BE2C (cell line): ENCODE measurements around the gene JMY.

Experiments
- DNase-seq: peaks from one replicate; pipeline ENCODE4 v3.0.0-alpha.2; 2020
- H3K27me3 ChIP-seq: fragments of 250-450 bp; sonication (Bioruptor Pico); 2 replicates; pipeline ENCODE4 v1.5.1; 2020; ENCODE audit warnings: mild to moderate bottlenecking
- H3K36me3 ChIP-seq: fragments of 250-450 bp; sonication (Bioruptor Pico); 2 replicates; pipeline ENCODE4 v1.5.1; 2020; ENCODE audit warnings: mild to moderate bottlenecking
- H3K4me1 ChIP-seq: fragments of 250-450 bp; sonication (Bioruptor Pico); 2 replicates; pipeline ENCODE4 v1.5.1; 2020
- H3K4me3 ChIP-seq: 2 replicates; pipeline ENCODE4 v1.5.1; 2011; ENCODE audit warnings: low read depth, low read length
- H3K9me3 ChIP-seq: fragments of 250-450 bp; sonication (Bioruptor Pico); 2 replicates; pipeline ENCODE4 v1.5.1; 2020
- CTCF ChIP-seq: IDR thresholded peaks from 2 replicates; pipeline ENCODE4 v1.5.1; 2012; ENCODE audit warnings: mild to moderate bottlenecking, low read depth, low read length

Gene JMY

GRCh38 chr5:79285833-79286232, 49.9 kb downstream of the JMY start:
- no peak for TF ChIP-seq CTCF
- Histone ChIP-seq H3K27me3 (no peaks in the 10 kb centered on the region), H3K4me1 (no peaks in the 10 kb centered on the region), H3K4me3 (no peak overlapping the region), H3K9me3 (no peaks in the 10 kb centered on the region), H3K36me3 (peaks cover 13% of the 10 kb centered on the region)
- DNase-seq: no peak

GRCh38 chr5:79287380-79287779, 51.4 kb downstream of the JMY start:
- Histone ChIP-seq H3K9me3 (no peaks in the 10 kb centered on the region), H3K4me1 (no peaks in the 10 kb centered on the region), H3K27me3 (no peaks in the 10 kb centered on the region), H3K36me3 (peaks cover 16% of the 10 kb centered on the region), H3K4me3 (no peak overlapping the region)
- TF ChIP-seq CTCF: no peak
- no peak for DNase-seq

GRCh38 chr5:79287907-79288306, 52.0 kb downstream of the JMY start:
- no peak for DNase-seq
- H3K27me3 ChIP-seq: no peaks in the 10 kb centered on the region
- no peak overlapping the region for H3K4me3 ChIP-seq
- peaks cover 16% of the 10 kb centered on the region for H3K36me3 ChIP-seq
- no peak for TF ChIP-seq CTCF
- H3K9me3 ChIP-seq: no peaks in the 10 kb centered on the region
- H3K4me1 ChIP-seq: no peaks in the 10 kb centered on the region

GRCh38 chr5:79295029-79295428, 59.1 kb downstream of the JMY start:
- H3K4me1 ChIP-seq: no peaks in the 10 kb centered on the region
- H3K27me3 ChIP-seq: no peaks in the 10 kb centered on the region

GRCh38 chr5:79297661-79298060, 61.7 kb downstream of the JMY start:
- no peak overlapping the region for H3K4me3 ChIP-seq

More at GRCh38 chr5:79295029-79295428, 59.1 kb downstream of the JMY start:
- DNase-seq: no peak
- Histone ChIP-seq H3K9me3 (no peaks in the 10 kb centered on the region), H3K4me3 (no peak overlapping the region), H3K36me3 (peaks cover 14% of the 10 kb centered on the region)
- no peak for TF ChIP-seq CTCF

More at GRCh38 chr5:79297661-79298060, 61.7 kb downstream of the JMY start:
- no peaks in the 10 kb centered on the region for H3K4me1 ChIP-seq
- DNase-seq: no peak
- H3K9me3 ChIP-seq: no peaks in the 10 kb centered on the region
- TF ChIP-seq CTCF: no peak
- H3K27me3 ChIP-seq: no peaks in the 10 kb centered on the region
- peaks cover 20% of the 10 kb centered on the region for H3K36me3 ChIP-seq
